Measurements from ENCODE around the gene MEF2D.

The MEF2D gene

GRCh38 chr1:156467385-156467784, 33.2 kb downstream of the MEF2D start:
- no peak for DNase-seq (ENCODE audit: low read depth in 2 of 2)
- no peak overlapping the region for H3K4me3 ChIP-seq (replicated peaks in 1 of 2; ENCODE audit: low read depth in 2 of 2, low read length in 2 of 2)
- no peak for TF ChIP-seq CTCF (IDR thresholded peaks at IDR 0.05; ENCODE audit: low read depth, low read length)

- peak in 1 of 2 donors; percentile 81 for DNase-seq (ENCODE audit: low read depth in 2 of 2)
- no peak overlapping the region for H3K4me3 ChIP-seq (replicated peaks in 1 of 2; ENCODE audit: low read depth in 2 of 2, low read length in 2 of 2)
- peak; percentile 24 for TF ChIP-seq CTCF (IDR thresholded peaks at IDR 0.05; ENCODE audit: low read depth, low read length)
Measured at GRCh38 chr1:156465747-156466365, 34.7 kb downstream of the MEF2D start.

GRCh38 chr1:156464825-156465452, 35.6 kb downstream of the MEF2D start:
- peak in 1 of 2 donors; percentile 76 for DNase-seq (ENCODE audit: low read depth in 2 of 2)
- no peak for TF ChIP-seq CTCF (IDR thresholded peaks at IDR 0.05; ENCODE audit: low read depth, low read length)
- H3K4me3 ChIP-seq (replicated peaks in 1 of 2; ENCODE audit: low read depth in 2 of 2, low read length in 2 of 2): no peak overlapping the region

GRCh38 chr1:156464335-156464734, 36.2 kb downstream of the MEF2D start:
- no peak for TF ChIP-seq CTCF (IDR thresholded peaks at IDR 0.05; ENCODE audit: low read depth, low read length)
- peak in 1 of 2 donors; percentile 77 for DNase-seq (ENCODE audit: low read depth in 2 of 2)
- H3K4me3 ChIP-seq (replicated peaks in 1 of 2; ENCODE audit: low read depth in 2 of 2, low read length in 2 of 2): no peak overlapping the region

GRCh38 chr1:156463874-156464273, 36.7 kb downstream of the MEF2D start:
- TF ChIP-seq CTCF (IDR thresholded peaks at IDR 0.05; ENCODE audit: low read depth, low read length): no peak
- DNase-seq (ENCODE audit: low read depth in 2 of 2): peak in 1 of 2 donors; percentile 63
- no peak overlapping the region for H3K4me3 ChIP-seq (replicated peaks in 1 of 2; ENCODE audit: low read depth in 2 of 2, low read length in 2 of 2)

- TF ChIP-seq CTCF (IDR thresholded peaks at IDR 0.05; ENCODE audit: low read depth, low read length): no peak
- H3K4me3 ChIP-seq (replicated peaks in 1 of 2; ENCODE audit: low read depth in 2 of 2, low read length in 2 of 2): no peak overlapping the region
- no peak for DNase-seq (ENCODE audit: low read depth in 2 of 2)
Measured at GRCh38 chr1:156462954-156463795, 37.4 kb downstream of the MEF2D start.
